Trophoblast cell (in vitro differentiated cells and primary cell): ENCODE measurements around the gene MAGI2.

Source experiments
- DNase-seq, 2 donors: peaks; one replicate each; pipeline ENCODE4 v3.0.0-alpha.2; 2016
- H2AFZ ChIP-seq: 2 replicates; pipeline ENCODE4 v1.6.1; 2013; ENCODE audit warnings: low read length, moderate library complexity, mild to moderate bottlenecking; ENCODE audit not compliant: insufficient read depth, poor library complexity
- H2AK5ac ChIP-seq: 2 replicates; pipeline ENCODE4 v1.6.1; 2013; ENCODE audit warnings: mild to moderate bottlenecking, low read length
- H2BK120ac ChIP-seq: 2 replicates; pipeline ENCODE4 v1.6.1; 2013; ENCODE audit warnings: low read length, mild to moderate bottlenecking, moderate library complexity; ENCODE audit not compliant: insufficient read depth, poor library complexity
- H2BK12ac ChIP-seq: 2 replicates; pipeline ENCODE4 v1.6.1; 2013; ENCODE audit warnings: mild to moderate bottlenecking, low read length, moderate library complexity
- H2BK5ac ChIP-seq: 2 replicates; pipeline ENCODE4 v1.6.1; 2013; ENCODE audit warnings: low read length, low read depth, moderate library complexity, mild to moderate bottlenecking; ENCODE audit not compliant: poor library complexity
- H3K14ac ChIP-seq: 2 replicates; pipeline ENCODE4 v1.6.1; 2013; ENCODE audit warnings: mild to moderate bottlenecking, low read length
- H3K18ac ChIP-seq: 2 replicates; pipeline ENCODE4 v1.6.1; 2013; ENCODE audit warnings: mild to moderate bottlenecking, low read length
- H3K23ac ChIP-seq: 2 replicates; pipeline ENCODE4 v1.6.1; 2013; ENCODE audit warnings: low read length
- H3K27ac ChIP-seq: 2 replicates; pipeline ENCODE4 v1.5.1; 2013; ENCODE audit warnings: low read depth, mild to moderate bottlenecking, inconsistent platforms, low read length, moderate library complexity
- H3K27me3 ChIP-seq: 2 replicates; pipeline ENCODE4 v1.6.1; 2013; ENCODE audit warnings: inconsistent platforms, mild to moderate bottlenecking, low read length, moderate library complexity; ENCODE audit not compliant: insufficient read depth
- H3K36me3 ChIP-seq, 2 experiments: 1 replicate in 1 of 2; 2 replicates in 1 of 2; pipeline ENCODE4 v1.6.1; 2013; ENCODE audit warnings: low read length in 2 of 2, mild to moderate bottlenecking in 2 of 2, moderate library complexity in 1 of 2; ENCODE audit not compliant: insufficient read depth in 2 of 2, control insufficient read depth in 1 of 2
- H3K4ac ChIP-seq: 2 replicates; pipeline ENCODE4 v1.6.1; 2013; ENCODE audit warnings: low read depth, mild to moderate bottlenecking, low read length, moderate library complexity
- H3K4me1 ChIP-seq, 2 experiments: 1 replicate in 1 of 2; 2 replicates in 1 of 2; pipeline ENCODE4 v1.6.1; 2013; ENCODE audit warnings: low read length in 2 of 2, mild to moderate bottlenecking in 2 of 2, moderate library complexity in 1 of 2; ENCODE audit not compliant: insufficient read depth in 2 of 2, control insufficient read depth in 1 of 2
- H3K4me2 ChIP-seq: 2 replicates; pipeline ENCODE4 v1.6.1; 2013; ENCODE audit warnings: inconsistent platforms, mild to moderate bottlenecking, low read length, moderate library complexity
- H3K4me3 ChIP-seq: 2 replicates; pipeline ENCODE4 v1.5.1; 2013; ENCODE audit warnings: mild to moderate bottlenecking, low read depth, low read length, inconsistent platforms
- H3K79me1 ChIP-seq: one replicate; pipeline ENCODE4 v1.6.1; 2013; ENCODE audit warnings: low read length
- H3K79me2 ChIP-seq: 2 replicates; pipeline ENCODE4 v1.6.1; 2013; ENCODE audit warnings: low read length, mild to moderate bottlenecking; ENCODE audit not compliant: control insufficient read depth, insufficient read depth, poor library complexity
- H3K9ac ChIP-seq: 2 replicates; pipeline ENCODE4 v1.6.1; 2013; ENCODE audit warnings: mild to moderate bottlenecking, low read length
- H3K9me3 ChIP-seq: 2 replicates; pipeline ENCODE4 v1.6.1; 2013; ENCODE audit warnings: low read depth, mild to moderate bottlenecking, control low read depth, inconsistent platforms, low read length; ENCODE audit not compliant: insufficient read depth
- H4K12ac ChIP-seq: 2 replicates; pipeline ENCODE4 v1.6.1; 2013; ENCODE audit warnings: low read depth, mild to moderate bottlenecking, low read length, moderate library complexity
- H4K8ac ChIP-seq: 2 replicates; pipeline ENCODE4 v1.6.1; 2013; ENCODE audit warnings: low read depth, mild to moderate bottlenecking, low read length, moderate library complexity
- H4K91ac ChIP-seq: one replicate; pipeline ENCODE4 v1.6.1; 2013; ENCODE audit warnings: low read depth, mild to moderate bottlenecking, low read length, moderate library complexity
- WGBS: extraction: QIAGEN DNeasy Blood & Tissue Kit; methylation state at CpG from one replicate; pipeline ENCODE4 v1.1.7; 2013; ENCODE audit warnings: missing lambda C conversion rate; ENCODE audit not compliant: insufficient read length, insufficient coverage; ENCODE audit errors: extremely low coverage; 5-methylcytosine and 5-hydroxymethylcytosine counted together

Gene MAGI2

GRCh38 chr7:78413568-78413967, 1039.9 kb downstream of the MAGI2 start:
- Histone ChIP-seq H4K91ac (no peak overlapping the region), H3K9ac (no peak overlapping the region), H2BK120ac (no peak overlapping the region), H2BK12ac (no peak overlapping the region), H3K4me3 (no peak overlapping the region), H2AK5ac (no peak overlapping the region), H2AFZ (no peak overlapping the region), H4K12ac (no peak overlapping the region), H3K4me2 (no peak overlapping the region), H3K23ac (no peak overlapping the region), H2BK5ac (no peak overlapping the region), H3K36me3 (no peaks in the 10 kb centered on the region), H3K27me3 (no peaks in the 10 kb centered on the region), H3K9me3 (no peaks in the 10 kb centered on the region), H3K4ac (no peak overlapping the region), H3K79me1 (no peaks in the 10 kb centered on the region), H3K4me1 (no peaks in the 10 kb centered on the region), H4K8ac (no peak overlapping the region), H3K27ac (no peak overlapping the region), H3K18ac (no peak overlapping the region), H3K14ac (no peak overlapping the region), H3K79me2 (no peaks in the 10 kb centered on the region)
- WGBS = no CpG with 5 or more reads among the region's 3 CpGs
- DNase-seq = no peak

- Histone ChIP-seq H2BK120ac (no peak overlapping the region), H2AK5ac (no peak overlapping the region), H4K8ac (no peak overlapping the region), H4K91ac (no peak overlapping the region), H3K27ac (no peak overlapping the region), H3K4me3 (no peak overlapping the region), H3K9me3 (no peaks in the 10 kb centered on the region), H4K12ac (no peak overlapping the region), H3K27me3 (no peaks in the 10 kb centered on the region), H3K4me2 (no peak overlapping the region), H2AFZ (no peak overlapping the region), H3K14ac (no peak overlapping the region), H3K79me1 (no peaks in the 10 kb centered on the region), H3K23ac (no peak overlapping the region), H3K36me3 (no peaks in the 10 kb centered on the region), H3K18ac (no peak overlapping the region), H2BK12ac (no peak overlapping the region), H3K4ac (no peak overlapping the region), H3K9ac (no peak overlapping the region), H2BK5ac (no peak overlapping the region), H3K4me1 (no peaks in the 10 kb centered on the region), H3K79me2 (no peaks in the 10 kb centered on the region)
- DNase-seq = peak in 1 of 2 donors; percentile 5
- no CpG with 5 or more reads among the region's 3 CpGs for WGBS
Measured at GRCh38 chr7:78412216-78412858, 1041.1 kb downstream of the MAGI2 start.

- Histone ChIP-seq H4K12ac (no peak overlapping the region), H3K18ac (no peak overlapping the region), H3K23ac (no peak overlapping the region), H3K9ac (no peak overlapping the region), H4K8ac (no peak overlapping the region), H3K4me1 (no peaks in the 10 kb centered on the region), H3K36me3 (no peaks in the 10 kb centered on the region), H2BK5ac (no peak overlapping the region), H3K14ac (no peak overlapping the region), H2AK5ac (no peak overlapping the region), H3K27ac (no peak overlapping the region), H2BK120ac (no peak overlapping the region), H3K4me2 (no peak overlapping the region), H3K4ac (no peak overlapping the region), H3K27me3 (no peaks in the 10 kb centered on the region), H3K79me2 (no peaks in the 10 kb centered on the region), H2BK12ac (no peak overlapping the region), H3K4me3 (no peak overlapping the region), H4K91ac (no peak overlapping the region), H2AFZ (no peak overlapping the region), H3K79me1 (no peaks in the 10 kb centered on the region), H3K9me3 (no peaks in the 10 kb centered on the region)
- no peak for DNase-seq
- WGBS = no CpG with 5 or more reads among the region's 3 CpGs
Measured at GRCh38 chr7:78407031-78407430, 1046.4 kb downstream of the MAGI2 start.

- Histone ChIP-seq H3K27ac (no peak overlapping the region), H3K4me1 (no peaks in the 10 kb centered on the region), H3K9ac (no peak overlapping the region), H4K8ac (no peak overlapping the region), H2BK5ac (no peak overlapping the region), H3K79me1 (no peaks in the 10 kb centered on the region), H2AFZ (no peak overlapping the region), H3K36me3 (no peaks in the 10 kb centered on the region), H3K23ac (no peak overlapping the region), H3K79me2 (no peaks in the 10 kb centered on the region), H4K12ac (no peak overlapping the region), H3K14ac (no peak overlapping the region), H3K4me3 (no peak overlapping the region), H3K18ac (no peak overlapping the region), H2BK12ac (no peak overlapping the region), H3K4me2 (no peak overlapping the region), H3K9me3 (no peaks in the 10 kb centered on the region), H2BK120ac (no peak overlapping the region), H2AK5ac (no peak overlapping the region), H3K4ac (no peak overlapping the region), H4K91ac (no peak overlapping the region), H3K27me3 (no peaks in the 10 kb centered on the region)
- DNase-seq = no peak
Measured at GRCh38 chr7:78406531-78406930, 1046.9 kb downstream of the MAGI2 start.
